Thymus (tissue), 11 donors: Measurements from ENCODE around the gene CLEC3B. TPM values are rescaled to one million over a fixed set of nuclear protein-coding genes. Genes with fewer than 3 reads are reported as not detected.

ENCODE experiments used
- DNase-seq, 9 donors: peaks; one replicate each; pipeline ENCODE4 v3.0.0-alpha.2; 2013; ENCODE audit warnings: low spot score in 9 of 9, low read depth in 6 of 9, missing footprints in 1 of 9
- H3K27ac ChIP-seq, 2 donors: one replicate each; pipeline ENCODE4 v1.5.1; 2013; ENCODE audit warnings: control low read depth in 1 of 2, low read depth in 1 of 2, low read length in 1 of 2, mild to moderate bottlenecking in 1 of 2, moderate library complexity in 1 of 2
- H3K27me3 ChIP-seq, 2 donors: one replicate each; pipeline ENCODE4 v1.5.1; 2013; ENCODE audit warnings: low read length in 1 of 2; ENCODE audit not compliant: control insufficient read depth in 2 of 2, insufficient read depth in 1 of 2
- H3K36me3 ChIP-seq, 2 donors: one replicate each; pipeline ENCODE4 v1.5.1; 2013; ENCODE audit warnings: low read length in 1 of 2, mild to moderate bottlenecking in 1 of 2, moderate library complexity in 1 of 2; ENCODE audit not compliant: control insufficient read depth in 2 of 2, insufficient read depth in 2 of 2
- H3K4me1 ChIP-seq, 2 donors: one replicate each; pipeline ENCODE4 v1.5.1; 2013; ENCODE audit warnings: low read length in 2 of 2; ENCODE audit not compliant: control insufficient read depth in 2 of 2, insufficient read depth in 2 of 2
- H3K4me3 ChIP-seq, 2 donors: one replicate each; pipeline ENCODE4 v1.5.1; 2013; ENCODE audit warnings: low read length in 2 of 2, control low read depth in 1 of 2, mild to moderate bottlenecking in 1 of 2
- H3K9me3 ChIP-seq, 2 donors: one replicate each; pipeline ENCODE4 v1.5.1; 2013; ENCODE audit warnings: low read length in 1 of 2, mild to moderate bottlenecking in 1 of 2; ENCODE audit not compliant: control insufficient read depth in 2 of 2, insufficient read depth in 1 of 2
- WGBS: extraction: QIAGEN DNeasy Blood & Tissue Kit; methylation state at CpG from one replicate; pipeline ENCODE4 v1.1.7; 2013; 5-methylcytosine and 5-hydroxymethylcytosine counted together
- polyA plus RNA-seq: library from polyadenylated mRNA; stranded (reverse); fragments of 200-250 nt; gene quantifications from one replicate; pipeline ENCODE4 v1.2.3, GENCODE V29; 2013
- total RNA-seq: library from RNA; stranded (reverse); fragments of 120-200 nt; gene quantifications from one replicate; pipeline ENCODE4 v1.2.4, GENCODE V29; 2013
- donor health status: healthy.

Gene CLEC3B
- total and polyA plus RNA-seq, 2 donors: 25.5 to 35.9 TPM

DNA sequence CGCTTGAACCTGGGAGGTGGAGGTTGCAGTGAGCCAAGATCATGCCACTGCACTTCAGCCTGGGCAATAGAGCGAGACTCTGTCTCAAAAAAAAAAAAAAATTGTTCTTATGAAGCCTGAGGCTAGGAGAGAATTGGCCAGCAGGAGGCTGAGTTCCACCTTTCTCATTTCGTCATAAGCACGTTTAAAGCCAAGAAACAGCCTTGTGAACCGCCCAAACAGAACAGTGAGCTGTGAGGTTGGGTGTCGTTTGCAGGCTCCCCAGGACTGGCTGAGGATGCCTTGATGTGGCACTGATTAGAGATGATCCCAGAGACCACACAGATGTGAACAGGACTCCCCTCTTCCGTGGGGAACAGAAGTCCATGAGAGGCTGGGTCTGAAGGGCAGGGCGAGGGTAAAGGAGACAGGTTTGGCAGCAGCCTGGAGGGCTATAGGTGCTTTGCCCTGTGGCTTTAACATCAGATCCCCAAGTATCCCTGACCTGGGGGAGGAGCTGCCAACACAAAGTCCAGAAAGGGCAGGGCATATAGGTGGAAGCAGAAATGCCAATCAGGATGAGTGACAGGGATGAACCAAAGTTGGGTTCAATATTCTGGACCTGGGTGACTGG is 52.9 kb downstream of the CLEC3B start:
- Histone ChIP-seq H3K4me3 (no peak overlapping the region), H3K9me3 (peaks cover 0 to 11% of the 10 kb centered on the region in 2 donors), H3K36me3 (no peaks in the 10 kb centered on the region), H3K27me3 (no peaks in the 10 kb centered on the region), H3K4me1 (peaks cover 0 to 5% of the 10 kb centered on the region in 2 donors), H3K27ac (no peak overlapping the region)
- 81% methylated on average over 8 of the region's 8 CpGs for WGBS
- peak in 1 of 9 donors; percentile 30 for DNase-seq

DNA sequence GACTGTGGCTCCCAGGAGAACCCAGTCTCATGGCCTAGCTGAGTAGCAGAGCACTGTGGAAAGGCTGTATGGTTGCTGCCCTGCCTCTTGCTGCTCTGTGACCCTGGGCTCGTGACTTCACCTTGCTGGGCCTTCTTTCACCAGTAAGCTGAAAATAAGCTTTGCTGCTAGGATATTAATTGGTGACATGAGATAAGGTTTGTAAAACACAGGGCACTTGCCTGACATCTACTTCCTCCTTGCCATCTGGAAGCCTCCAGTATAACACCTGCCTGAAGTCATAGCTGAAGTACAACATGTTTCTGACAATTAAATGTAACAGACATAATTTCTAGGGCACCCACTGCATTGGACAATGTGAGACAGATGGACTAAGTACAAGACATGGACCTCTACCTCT is 53.6 kb downstream of the CLEC3B start:
- 79% methylated on average over 1 of the region's 1 CpG for WGBS
- Histone ChIP-seq H3K27ac (no peak overlapping the region), H3K4me3 (no peak overlapping the region), H3K27me3 (no peaks in the 10 kb centered on the region), H3K9me3 (peaks cover 0 to 11% of the 10 kb centered on the region in 2 donors), H3K36me3 (no peaks in the 10 kb centered on the region), H3K4me1 (peaks cover 0 to 5% of the 10 kb centered on the region in 2 donors)
- no peak for DNase-seq

- Histone ChIP-seq H3K27me3 (no peaks in the 10 kb centered on the region), H3K9me3 (peaks cover 0 to 11% of the 10 kb centered on the region in 2 donors), H3K4me1 (peaks cover 0 to 5% of the 10 kb centered on the region in 2 donors), H3K27ac (no peak overlapping the region), H3K36me3 (no peaks in the 10 kb centered on the region), H3K4me3 (no peak overlapping the region)
- DNase-seq: no peak
- 98% methylated on average over 1 of the region's 1 CpG for WGBS
Measured at GRCh38 chr3:45080824-45081223, 54.7 kb downstream of the CLEC3B start.

- no peaks in the 10 kb centered on the region for H3K36me3 ChIP-seq
- 95% methylated on average over 2 of the region's 2 CpGs for WGBS
Measured at GRCh38 chr3:45081506-45082141, 55.5 kb downstream of the CLEC3B start.

GRCh38 chr3:45082142-45082538 is 56.0 kb downstream of the CLEC3B start:
- H3K9me3 ChIP-seq: peaks cover 0 to 11% of the 10 kb centered on the region in 2 donors
- WGBS: 96% methylated on average over 5 of the region's 5 CpGs
- H3K36me3 ChIP-seq: no peaks in the 10 kb centered on the region
- no peak overlapping the region for H3K4me3 ChIP-seq
- no peak for DNase-seq
- peaks cover 0 to 5% of the 10 kb centered on the region in 2 donors for H3K4me1 ChIP-seq
- no peaks in the 10 kb centered on the region for H3K27me3 ChIP-seq
- H3K27ac ChIP-seq: no peak overlapping the region

More at GRCh38 chr3:45081506-45082141, 55.5 kb downstream of the CLEC3B start:
- DNase-seq: no peak
- H3K27ac ChIP-seq: peak overlapping the region in 1 of 2 donors; percentile 0
- peaks cover 0 to 11% of the 10 kb centered on the region in 2 donors for H3K9me3 ChIP-seq
- no peaks in the 10 kb centered on the region for H3K27me3 ChIP-seq
- no peak overlapping the region for H3K4me3 ChIP-seq
- peaks cover 0 to 5% of the 10 kb centered on the region in 2 donors for H3K4me1 ChIP-seq

GRCh38 chr3:45083023-45083422 is 56.9 kb downstream of the CLEC3B start:
- no peak for DNase-seq
- Histone ChIP-seq H3K9me3 (peaks cover 0 to 11% of the 10 kb centered on the region in 2 donors), H3K4me3 (no peak overlapping the region), H3K27me3 (no peaks in the 10 kb centered on the region), H3K4me1 (peaks cover 0 to 5% of the 10 kb centered on the region in 2 donors), H3K27ac (no peak overlapping the region), H3K36me3 (no peaks in the 10 kb centered on the region)
- 95% methylated on average over 6 of the region's 6 CpGs for WGBS

DNA sequence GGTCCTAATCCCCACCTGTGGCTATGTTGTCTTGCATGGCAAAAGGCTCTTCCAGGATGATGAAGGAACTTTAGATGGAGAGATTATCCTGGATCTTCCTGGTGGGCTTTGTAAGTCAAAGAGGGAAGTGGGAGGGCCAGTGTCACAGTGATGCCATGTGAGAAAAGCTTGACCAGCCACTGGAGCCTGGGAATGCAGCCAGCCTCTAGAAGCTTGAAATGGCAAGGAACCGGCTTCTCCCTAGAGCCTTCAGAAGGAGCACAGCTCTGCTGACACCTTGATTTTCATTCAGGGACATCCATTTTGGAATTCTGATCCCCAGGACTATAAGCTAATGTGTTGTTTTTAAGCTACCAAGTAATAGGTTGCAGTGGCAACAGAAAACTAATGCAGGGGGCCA is 58.3 kb downstream of the CLEC3B start:
- no peak overlapping the region for H3K4me3 ChIP-seq
- 95% methylated on average over 1 of the region's 1 CpG for WGBS
- H3K9me3 ChIP-seq: peaks cover 0 to 11% of the 10 kb centered on the region in 2 donors
- no peak for DNase-seq
- peaks cover 0 to 15% of the 10 kb centered on the region in 2 donors for H3K4me1 ChIP-seq
- H3K27ac ChIP-seq: no peak overlapping the region
- no peaks in the 10 kb centered on the region for H3K27me3 ChIP-seq
- H3K36me3 ChIP-seq: no peaks in the 10 kb centered on the region

- peaks cover 0 to 11% of the 10 kb centered on the region in 2 donors for H3K9me3 ChIP-seq
- 91% methylated on average over 13 of the region's 13 CpGs for whole genome bisulfite sequencing
Measured at GRCh38 chr3:45084820-45085816, 59.0 kb downstream of the CLEC3B start.

More at GRCh38 chr3:45084820-45085816, 59.0 kb downstream of the CLEC3B start:
- H3K4me1 ChIP-seq: peaks cover 0 to 18% of the 10 kb centered on the region in 2 donors
- no peaks in the 10 kb centered on the region for H3K27me3 ChIP-seq
- no peak overlapping the region for H3K27ac ChIP-seq
- no peak for DNase-seq
- H3K36me3 ChIP-seq: no peaks in the 10 kb centered on the region
- no peak overlapping the region for H3K4me3 ChIP-seq
